ENCODE measurements around the gene SLC6A20.

DNA sequence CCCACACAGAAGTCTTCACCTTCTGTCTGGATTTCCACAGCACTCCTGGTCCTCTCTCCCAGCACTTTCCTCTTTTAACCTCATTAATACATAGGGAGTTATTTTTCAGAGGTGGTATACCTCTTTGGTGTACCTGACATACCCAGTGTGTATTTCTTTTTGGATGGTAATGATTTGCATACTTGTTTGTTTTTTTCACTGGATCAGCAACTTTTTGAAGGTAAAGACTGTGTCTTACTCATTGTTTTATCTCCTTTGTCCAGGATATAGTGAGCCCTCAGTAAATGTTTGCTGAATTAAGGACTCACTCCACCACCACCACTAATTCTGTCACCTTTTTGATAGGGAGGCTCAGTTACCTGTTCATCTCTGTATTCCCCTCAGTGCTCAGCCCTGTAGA is 55.1 kb downstream of the SLC6A20 start:
- TF ChIP-seq, protein P1, sequence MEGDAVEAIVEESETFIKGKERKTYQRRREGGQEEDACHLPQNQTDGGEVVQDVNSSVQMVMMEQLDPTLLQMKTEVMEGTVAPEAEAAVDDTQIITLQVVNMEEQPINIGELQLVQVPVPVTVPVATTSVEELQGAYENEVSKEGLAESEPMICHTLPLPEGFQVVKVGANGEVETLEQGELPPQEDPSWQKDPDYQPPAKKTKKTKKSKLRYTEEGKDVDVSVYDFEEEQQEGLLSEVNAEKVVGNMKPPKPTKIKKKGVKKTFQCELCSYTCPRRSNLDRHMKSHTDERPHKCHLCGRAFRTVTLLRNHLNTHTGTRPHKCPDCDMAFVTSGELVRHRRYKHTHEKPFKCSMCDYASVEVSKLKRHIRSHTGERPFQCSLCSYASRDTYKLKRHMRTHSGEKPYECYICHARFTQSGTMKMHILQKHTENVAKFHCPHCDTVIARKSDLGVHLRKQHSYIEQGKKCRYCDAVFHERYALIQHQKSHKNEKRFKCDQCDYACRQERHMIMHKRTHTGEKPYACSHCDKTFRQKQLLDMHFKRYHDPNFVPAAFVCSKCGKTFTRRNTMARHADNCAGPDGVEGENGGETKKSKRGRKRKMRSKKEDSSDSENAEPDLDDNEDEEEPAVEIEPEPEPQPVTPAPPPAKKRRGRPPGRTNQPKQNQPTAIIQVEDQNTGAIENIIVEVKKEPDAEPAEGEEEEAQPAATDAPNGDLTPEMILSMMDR (conservative IDR thresholded peaks at IDR 0.05 in 1 of 2, IDR thresholded peaks at IDR 0.05 in 1 of 2; ENCODE audit: extremely low read depth in 1 of 2, insufficient read depth in 1 of 2, low read depth in 1 of 2, low read length in 2 of 2), result no peak
- no peak for TF ChIP-seq EZH2 (IDR thresholded peaks at IDR 0.05; ENCODE audit: borderline replicate concordance, low read length)
